Suprapubic skin (tissue), 4 donors: ENCODE measurements around the gene CRACDL. TPM values are rescaled to one million over a fixed set of nuclear protein-coding genes. Genes with fewer than 3 reads are reported as not detected.

ENCODE experiments used
- DNase-seq, 2 donors: peaks; one replicate each; pipeline ENCODE4 v3.0.0-alpha.2; 2019; ENCODE audit warnings: low spot score in 2 of 2
- H3K27ac ChIP-seq: fragments of 200-600 bp; sonication (generic); one replicate; pipeline ENCODE4 v1.5.1; 2019
- H3K27me3 ChIP-seq: fragments of 200-600 bp; sonication (generic); one replicate; pipeline ENCODE4 v1.5.1; 2019
- H3K36me3 ChIP-seq: fragments of 200-600 bp; sonication (generic); one replicate; pipeline ENCODE4 v1.5.1; 2019
- H3K4me1 ChIP-seq: fragments of 200-600 bp; sonication (generic); one replicate; pipeline ENCODE4 v1.5.1; 2019
- H3K4me3 ChIP-seq: fragments of 200-600 bp; sonication (generic); one replicate; pipeline ENCODE4 v1.5.1; 2019; ENCODE audit warnings: mild to moderate bottlenecking
- H3K9me3 ChIP-seq: fragments of 200-600 bp; sonication (generic); one replicate; pipeline ENCODE4 v1.5.1; 2019
- EP300 ChIP-seq: sonication (generic); formaldehyde crosslinking; IDR thresholded peaks from one replicate; pipeline ENCODE4 v1.6.1; 2017; ENCODE audit warnings: antibody characterized with exemption
- POLR2A ChIP-seq, 2 donors: fragments of 450-650 bp; IDR thresholded peaks; one replicate each; pipeline ENCODE4 v1.6.1; 2017; ENCODE audit warnings: antibody characterized with exemption in 2 of 2, mild to moderate bottlenecking in 2 of 2, moderate library complexity in 2 of 2
- POLR2AphosphoS5 ChIP-seq, 3 donors: sonication (generic); formaldehyde crosslinking; IDR thresholded peaks; one replicate each; pipeline ENCODE4 v1.6.1; 2017; ENCODE audit warnings: antibody characterized with exemption in 3 of 3
- WGBS: methylation state at CpG from one replicate; pipeline ENCODE4 v1.1.5; 2018; 5-methylcytosine and 5-hydroxymethylcytosine counted together
- total RNA-seq, 4 donors: library from RNA; depleted of rRNA; stranded (reverse); fragments of >200 nt; gene quantifications; one replicate each; pipeline ENCODE4 v1.1.0, GENCODE V29; 2016
- TF ChIP-seq, protein P1 (sequence below), 2 donors: fragments of 200-600 bp in 1 of 2; fragments of 450-650 bp in 1 of 2; sonication (generic) in 1 of 2; IDR thresholded peaks; one replicate each; pipeline ENCODE4 v1.5.1; 2016 to 2019; ENCODE audit warnings: antibody characterized with exemption in 2 of 2, mild to moderate bottlenecking in 1 of 2, moderate library complexity in 1 of 2

CRACDL gene
- total RNA-seq, 4 donors from 2014 or later: 5.2 to 13.0 (median 11.3) TPM

DNA sequence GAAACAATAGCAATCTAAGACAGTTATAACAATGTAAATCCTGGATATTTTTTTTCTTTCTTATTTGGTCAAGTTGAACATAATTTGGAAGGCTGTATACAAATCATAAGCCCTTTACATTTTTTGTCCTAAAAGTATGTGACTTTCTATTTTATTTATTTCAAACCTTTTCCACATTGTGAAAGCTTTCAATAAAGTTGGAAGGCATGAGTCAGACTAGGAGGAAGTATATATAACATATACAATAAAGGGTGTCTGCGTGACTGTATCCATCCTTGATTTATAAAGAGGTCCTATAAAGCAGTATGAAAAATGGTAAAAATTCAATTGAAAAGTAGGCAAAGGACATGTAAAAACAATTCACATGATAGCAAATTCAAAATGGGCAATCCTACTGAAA is 44.4 kb downstream of the CRACDL start:
- no peaks in the 10 kb centered on the region for H3K4me1 ChIP-seq
- no peak for DNase-seq
- 86% methylated on average over 1 of the region's 1 CpG for WGBS
- H3K27ac ChIP-seq: no peak overlapping the region
- H3K36me3 ChIP-seq: no peaks in the 10 kb centered on the region
- TF ChIP-seq POLR2AphosphoS5 (IDR thresholded peaks at IDR 0.05): no peak
- TF ChIP-seq, protein P1, sequence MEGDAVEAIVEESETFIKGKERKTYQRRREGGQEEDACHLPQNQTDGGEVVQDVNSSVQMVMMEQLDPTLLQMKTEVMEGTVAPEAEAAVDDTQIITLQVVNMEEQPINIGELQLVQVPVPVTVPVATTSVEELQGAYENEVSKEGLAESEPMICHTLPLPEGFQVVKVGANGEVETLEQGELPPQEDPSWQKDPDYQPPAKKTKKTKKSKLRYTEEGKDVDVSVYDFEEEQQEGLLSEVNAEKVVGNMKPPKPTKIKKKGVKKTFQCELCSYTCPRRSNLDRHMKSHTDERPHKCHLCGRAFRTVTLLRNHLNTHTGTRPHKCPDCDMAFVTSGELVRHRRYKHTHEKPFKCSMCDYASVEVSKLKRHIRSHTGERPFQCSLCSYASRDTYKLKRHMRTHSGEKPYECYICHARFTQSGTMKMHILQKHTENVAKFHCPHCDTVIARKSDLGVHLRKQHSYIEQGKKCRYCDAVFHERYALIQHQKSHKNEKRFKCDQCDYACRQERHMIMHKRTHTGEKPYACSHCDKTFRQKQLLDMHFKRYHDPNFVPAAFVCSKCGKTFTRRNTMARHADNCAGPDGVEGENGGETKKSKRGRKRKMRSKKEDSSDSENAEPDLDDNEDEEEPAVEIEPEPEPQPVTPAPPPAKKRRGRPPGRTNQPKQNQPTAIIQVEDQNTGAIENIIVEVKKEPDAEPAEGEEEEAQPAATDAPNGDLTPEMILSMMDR (IDR thresholded peaks at IDR 0.05): no peak
- TF ChIP-seq POLR2A (IDR thresholded peaks at IDR 0.05): no peak
- no peak for TF ChIP-seq EP300
- H3K4me3 ChIP-seq: no peak overlapping the region
- peaks cover 7% of the 10 kb centered on the region for H3K9me3 ChIP-seq
- H3K27me3 ChIP-seq: no peaks in the 10 kb centered on the region

- no peak for TF ChIP-seq POLR2A (IDR thresholded peaks at IDR 0.05)
- no peak for TF ChIP-seq POLR2AphosphoS5 (IDR thresholded peaks at IDR 0.05)
- TF ChIP-seq EP300: no peak
- TF ChIP-seq, protein P1 (IDR thresholded peaks at IDR 0.05): no peak
- Histone ChIP-seq H3K9me3 (peaks cover 7% of the 10 kb centered on the region), H3K27ac (no peak overlapping the region), H3K36me3 (no peaks in the 10 kb centered on the region), H3K27me3 (no peaks in the 10 kb centered on the region), H3K4me1 (peaks cover 18% of the 10 kb centered on the region), H3K4me3 (no peak overlapping the region)
- WGBS: 95% methylated on average over 2 of the region's 2 CpGs
- DNase-seq: peak in 1 of 2 donors; percentile 11
These were observed 49.9 kb downstream of the CRACDL start for GRCh38 chr2:98886066-98886554.

GRCh38 chr2:98884658-98885057 is 51.4 kb downstream of the CRACDL start:
- WGBS: 70% methylated on average over 2 of the region's 2 CpGs
- Histone ChIP-seq H3K27me3 (no peaks in the 10 kb centered on the region), H3K4me1 (peaks cover 25% of the 10 kb centered on the region), H3K4me3 (no peak overlapping the region), H3K27ac (peak overlapping the region; percentile 73), H3K36me3 (no peaks in the 10 kb centered on the region), H3K9me3 (peaks cover 7% of the 10 kb centered on the region)
- DNase-seq: peak in 1 of 2 donors; percentile 37
- no peak for TF ChIP-seq POLR2A (IDR thresholded peaks at IDR 0.05)
- no peak for TF ChIP-seq EP300
- no peak for TF ChIP-seq POLR2AphosphoS5 (IDR thresholded peaks at IDR 0.05)
- TF ChIP-seq, protein P1 (IDR thresholded peaks at IDR 0.05): no peak

DNA sequence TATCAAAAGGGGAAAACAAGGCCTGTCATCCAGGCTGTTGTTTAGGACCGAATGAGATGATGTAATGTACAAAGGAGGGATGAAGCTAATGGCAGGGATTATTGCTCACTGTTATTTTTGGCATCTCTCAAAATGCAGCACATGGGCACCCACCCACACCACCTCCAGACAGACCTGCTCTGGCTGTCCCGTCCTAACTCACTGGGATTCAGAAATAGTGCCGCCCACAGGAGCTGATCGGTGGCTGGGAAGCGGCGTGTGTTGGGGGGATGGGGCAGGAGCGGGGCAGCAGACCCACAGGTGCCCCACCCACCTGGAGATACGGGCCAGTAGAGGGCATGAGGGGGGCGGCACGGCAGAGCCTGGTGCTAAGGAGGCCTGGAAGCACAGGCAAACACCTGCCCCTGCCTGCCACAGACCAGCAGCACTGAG is 52.2 kb downstream of the CRACDL start:
- 73% methylated on average over 7 of the region's 10 CpGs for WGBS

More for the DNA sequence above, 52.2 kb downstream of the CRACDL start:
- Histone ChIP-seq H3K36me3 (no peaks in the 10 kb centered on the region), H3K27ac (peak overlapping the region; percentile 73), H3K4me3 (no peak overlapping the region), H3K4me1 (peaks cover 25% of the 10 kb centered on the region), H3K9me3 (peaks cover 7% of the 10 kb centered on the region), H3K27me3 (no peaks in the 10 kb centered on the region)
- DNase-seq: peak in 1 of 2 donors; percentile 44
- TF ChIP-seq POLR2AphosphoS5 (IDR thresholded peaks at IDR 0.05): no peak
- no peak for TF ChIP-seq POLR2A (IDR thresholded peaks at IDR 0.05)
- TF ChIP-seq EP300: no peak
- TF ChIP-seq, protein P1 (IDR thresholded peaks at IDR 0.05): no peak
